T-helper 17 cell (primary cell): ENCODE data around the gene CCDC78. TPM values are rescaled to one million over a fixed set of nuclear protein-coding genes. Genes with fewer than 3 reads are reported as not detected.
A peak's percentile ranks its signal among the peaks of the same experiment; 100 is the strongest.
"Not testable (repeated sequence)": the region's sequence is repeated elsewhere in the genome, so short reads cannot be mapped to it uniquely, and the experiment has no call there.

Experiments used
- ATAC-seq: fragments of 150-1000 bp; cut with Tn5 transposase; 2 replicates; pipeline ENCODE4 v1.10.0; 2021; ENCODE audit warnings: mild to moderate bottlenecking, moderate library complexity
- DNase-seq, 3 donors: peaks; one replicate each; pipeline versions ENCODE4 v3.0.0 to v3.0.0-alpha.2; 2020 to 2021
- H3K9me3 ChIP-seq: one replicate; pipeline ENCODE4 v1.7.0; 2013; ENCODE audit warnings: low read length, mild to moderate bottlenecking; ENCODE audit not compliant: control insufficient read depth, poor library complexity, severe bottlenecking
- H3K27ac Mint-ChIP-seq: one replicate; pipeline ENCODE4 v1.8.0; 2022; ENCODE audit warnings: mild to moderate bottlenecking, moderate library complexity, mixed read lengths
- H3K27me3 Mint-ChIP-seq: one replicate; pipeline ENCODE4 v1.8.0; 2022; ENCODE audit warnings: mixed read lengths
- H3K36me3 Mint-ChIP-seq: one replicate; pipeline ENCODE4 v1.8.0; 2022; ENCODE audit warnings: low read depth, mixed read lengths
- H3K4me1 Mint-ChIP-seq: one replicate; pipeline ENCODE4 v1.8.0; 2022; ENCODE audit warnings: mild to moderate bottlenecking, mixed read lengths
- H3K4me3 Mint-ChIP-seq: one replicate; pipeline ENCODE4 v1.8.0; 2022; ENCODE audit warnings: mild to moderate bottlenecking, moderate library complexity, mixed read lengths
- total RNA-seq, 4 donors: library from RNA in 2 of 4; stranded (reverse) in 2 of 4; gene quantifications; one replicate each; pipeline ENCODE4 v1.2.3 and lab custom pipeline; 2022 to 2026

Gene CCDC78
- total RNA-seq, 2 donors from 2014 or later = 3.4 to 3.7 TPM

- no peak overlapping the region for H3K4me3 Mint-ChIP-seq
Observed at GRCh38 chr16:703406-703805, 22.8 kb downstream of the CCDC78 start.

GRCh38 chr16:702341-702740 lies 23.9 kb downstream of the CCDC78 start:
- Mint-ChIP-seq H3K27ac (no peak overlapping the region), H3K27me3 (peaks cover 29% of the 10 kb centered on the region), H3K4me3 (peak overlapping the region; percentile 72), H3K36me3 (no peaks in the 10 kb centered on the region), H3K4me1 (peaks cover 12% of the 10 kb centered on the region)
- no peaks in the 10 kb centered on the region for H3K9me3 ChIP-seq
- DNase-seq (no peak), ATAC-seq (no peak)

More at GRCh38 chr16:703406-703805, 22.8 kb downstream of the CCDC78 start:
- ATAC-seq (no peak), DNase-seq (no peak)
- H3K9me3 ChIP-seq = no peaks in the 10 kb centered on the region
- H3K27ac Mint-ChIP-seq = no peak overlapping the region
- peaks cover 12% of the 10 kb centered on the region for H3K4me1 Mint-ChIP-seq
- H3K27me3 Mint-ChIP-seq = peaks cover 38% of the 10 kb centered on the region
- peaks cover 2% of the 10 kb centered on the region for H3K36me3 Mint-ChIP-seq

GRCh38 chr16:700684-701584 lies 25.3 kb downstream of the CCDC78 start:
- DNase-seq = peak; percentile 40 to 58 (median 56)

GRCh38 chr16:698911-699671 lies 27.2 kb downstream of the CCDC78 start:
- H3K36me3 Mint-ChIP-seq = no peaks in the 10 kb centered on the region
- H3K4me3 Mint-ChIP-seq = peak overlapping the region; percentile 69
- DNase-seq = no peak

More at GRCh38 chr16:700684-701584, 25.3 kb downstream of the CCDC78 start:
- Mint-ChIP-seq H3K36me3 (no peaks in the 10 kb centered on the region), H3K27me3 (peaks cover 18% of the 10 kb centered on the region), H3K27ac (no peak overlapping the region), H3K4me1 (peaks cover 14% of the 10 kb centered on the region), H3K4me3 (peak overlapping the region; percentile 43)
- no peaks in the 10 kb centered on the region for H3K9me3 ChIP-seq
- ATAC-seq = peak; percentile 71

GRCh38 chr16:695355-696089 lies 30.7 kb downstream of the CCDC78 start:
- no peaks in the 10 kb centered on the region for H3K9me3 ChIP-seq
- Mint-ChIP-seq H3K4me3 (peak overlapping the region; percentile 85), H3K27ac (peak overlapping the region; percentile 47), H3K27me3 (no peaks in the 10 kb centered on the region), H3K36me3 (no peaks in the 10 kb centered on the region), H3K4me1 (peaks cover 19% of the 10 kb centered on the region)
- ATAC-seq = peak; percentile 79
- DNase-seq = peak; percentile 59 to 70 (median 65)

More at GRCh38 chr16:698911-699671, 27.2 kb downstream of the CCDC78 start:
- H3K27ac Mint-ChIP-seq = peak overlapping the region; percentile 21
- no peaks in the 10 kb centered on the region for H3K9me3 ChIP-seq
- peaks cover 18% of the 10 kb centered on the region for H3K4me1 Mint-ChIP-seq
- ATAC-seq = no peak
- H3K27me3 Mint-ChIP-seq = peaks cover 12% of the 10 kb centered on the region

GRCh38 chr16:694863-695354 lies 31.3 kb downstream of the CCDC78 start:
- ATAC-seq (no peak), DNase-seq (no peak)
- peaks cover 22% of the 10 kb centered on the region for H3K4me1 Mint-ChIP-seq
- no peaks in the 10 kb centered on the region for H3K36me3 Mint-ChIP-seq
- H3K9me3 ChIP-seq = no peaks in the 10 kb centered on the region
- no peak overlapping the region for H3K27ac Mint-ChIP-seq
- H3K27me3 Mint-ChIP-seq = no peaks in the 10 kb centered on the region
- H3K4me3 Mint-ChIP-seq = peak overlapping the region; percentile 85

- no peaks in the 10 kb centered on the region for H3K9me3 ChIP-seq
- Mint-ChIP-seq H3K27ac (no peak overlapping the region), H3K4me1 (peaks cover 20% of the 10 kb centered on the region), H3K4me3 (peak overlapping the region; percentile 85), H3K27me3 (no peaks in the 10 kb centered on the region), H3K36me3 (no peaks in the 10 kb centered on the region)
- no peak for ATAC-seq
- no peak for DNase-seq
Observed at GRCh38 chr16:694187-694862, 31.9 kb downstream of the CCDC78 start.

- peaks cover 19% of the 10 kb centered on the region for H3K4me1 Mint-ChIP-seq
- peak overlapping the region; percentile 79 for H3K4me3 Mint-ChIP-seq
- no peaks in the 10 kb centered on the region for H3K9me3 ChIP-seq
- no peaks in the 10 kb centered on the region for H3K36me3 Mint-ChIP-seq
- ATAC-seq (peak; percentile 11), DNase-seq (peak in 1 of 3 donors; percentile 39)
- H3K27ac Mint-ChIP-seq = no peak overlapping the region
- H3K27me3 Mint-ChIP-seq = no peaks in the 10 kb centered on the region
Observed at GRCh38 chr16:693766-694165, 32.5 kb downstream of the CCDC78 start.

- Mint-ChIP-seq H3K36me3 (no peaks in the 10 kb centered on the region), H3K4me1 (peaks cover 19% of the 10 kb centered on the region), H3K27me3 (no peaks in the 10 kb centered on the region), H3K27ac (peak overlapping the region; percentile 92), H3K4me3 (peak overlapping the region; percentile 79)
- no peaks in the 10 kb centered on the region for H3K9me3 ChIP-seq
- no peak for ATAC-seq
- DNase-seq = no peak
Observed at GRCh38 chr16:693364-693763, 32.9 kb downstream of the CCDC78 start.

- Mint-ChIP-seq H3K4me1 (peaks cover 17% of the 10 kb centered on the region), H3K27ac (peak overlapping the region; percentile 92), H3K27me3 (no peaks in the 10 kb centered on the region), H3K36me3 (no peaks in the 10 kb centered on the region), H3K4me3 (peak overlapping the region; percentile 70)
- H3K9me3 ChIP-seq = no peaks in the 10 kb centered on the region
- DNase-seq = no peak
- ATAC-seq = no peak
Observed at GRCh38 chr16:692356-693108, 33.7 kb downstream of the CCDC78 start.

GRCh38 chr16:691242-691641 lies 35.0 kb downstream of the CCDC78 start:
- H3K4me1 Mint-ChIP-seq = peaks cover 12% of the 10 kb centered on the region
- ATAC-seq, H3K36me3 Mint-ChIP-seq, DNase-seq, H3K27ac Mint-ChIP-seq, H3K27me3 Mint-ChIP-seq, H3K9me3 ChIP-seq: not testable (repeated sequence)
- H3K4me3 Mint-ChIP-seq = peak overlapping the region; percentile 16
